MM.1S (cell line): Measurements from ENCODE around the gene C1QL2.

Experiments used
- DNase-seq: peaks from one replicate; pipeline ENCODE4 v3.0.0-alpha.2; 2015
- H2AFZ ChIP-seq: fragments of 300-600 bp; sonication (generic); 2 replicates; pipeline ENCODE4 v1.6.0; 2016; ENCODE audit warnings: antibody characterized with exemption, low read length
- H3F3A ChIP-seq: fragments of 300-600 bp; sonication (generic); 2 replicates; pipeline ENCODE4 v1.6.1; 2016; ENCODE audit warnings: mild to moderate bottlenecking, antibody characterized with exemption, low read length, moderate library complexity, mixed read lengths; ENCODE audit not compliant: insufficient read depth
- H3K27ac ChIP-seq: fragments of 300-600 bp; sonication (generic); 2 replicates; pipeline ENCODE4 v1.5.1; 2016; ENCODE audit warnings: mild to moderate bottlenecking, low read length
- H3K27me3 ChIP-seq: fragments of 300-600 bp; sonication (generic); replicated peaks from 2 replicates; pipeline ENCODE4 v1.6.0; 2016; ENCODE audit warnings: low read length; ENCODE audit not compliant: insufficient read depth
- H3K36me3 ChIP-seq: fragments of 300-600 bp; sonication (generic); replicated peaks from 2 replicates; pipeline ENCODE4 v1.6.1; 2016; ENCODE audit warnings: mild to moderate bottlenecking, low read length, mixed read lengths; ENCODE audit not compliant: insufficient read depth
- H3K4me1 ChIP-seq: fragments of 300-600 bp; sonication (generic); 2 replicates; pipeline ENCODE4 v1.6.1; 2016; ENCODE audit warnings: low read length, mixed read lengths
- H3K4me2 ChIP-seq: fragments of 300-600 bp; sonication (generic); 2 replicates; pipeline ENCODE4 v1.6.0; 2016; ENCODE audit warnings: low read depth, low read length
- H3K4me3 ChIP-seq: fragments of 300-600 bp; sonication (generic); 2 replicates; pipeline ENCODE4 v1.5.1; 2016; ENCODE audit warnings: low read length, mixed read lengths
- H3K79me2 ChIP-seq: fragments of 300-600 bp; sonication (generic); 2 replicates; pipeline ENCODE4 v1.6.1; 2016; ENCODE audit warnings: mixed run types, low read length, mixed read lengths
- H3K9ac ChIP-seq: fragments of 300-600 bp; sonication (generic); 2 replicates; pipeline ENCODE4 v1.6.1; 2016; ENCODE audit warnings: low read length, mixed read lengths
- H3K9me2 ChIP-seq: fragments of 300-600 bp; sonication (generic); replicated peaks from 2 replicates; pipeline ENCODE4 v1.6.1; 2016; ENCODE audit warnings: mild to moderate bottlenecking, low read length, mixed read lengths; ENCODE audit not compliant: insufficient read depth
- H3K9me3 ChIP-seq: fragments of 300-600 bp; sonication (generic); replicated peaks from 2 replicates; pipeline ENCODE4 v1.6.1; 2016; ENCODE audit warnings: mild to moderate bottlenecking, low read length, mixed read lengths; ENCODE audit not compliant: insufficient read depth
- H4K20me1 ChIP-seq: fragments of 300-600 bp; sonication (generic); 2 replicates; pipeline ENCODE4 v1.6.1; 2016; ENCODE audit warnings: mild to moderate bottlenecking, low read length, moderate library complexity, mixed read lengths; ENCODE audit not compliant: insufficient read depth
- CTCF ChIP-seq: fragments of 300-600 bp; sonication (generic); IDR thresholded peaks from 2 replicates; pipeline ENCODE4 v1.5.1; 2016; ENCODE audit warnings: antibody characterized with exemption, low read length, mixed read lengths
- EZH2 ChIP-seq: fragments of 300-600 bp; sonication (generic); optimal IDR thresholded peaks from 2 replicates; pipeline ENCODE3; 2017; ENCODE audit warnings: low read depth, mild to moderate bottlenecking, antibody characterized with exemption, low read length, mixed read lengths
- EZH2phosphoT487 ChIP-seq: fragments of 300-600 bp; sonication (generic); IDR thresholded peaks from 2 replicates; pipeline ENCODE4 v1.6.1; 2018; ENCODE audit warnings: antibody characterized with exemption, low read length

The C1QL2 gene

GRCh38 chr2:119116411-119117295, 41.9 kb downstream of the C1QL2 start:
- Histone ChIP-seq H3K4me2 (no peak overlapping the region), H3K9me2 (no peaks in the 10 kb centered on the region), H3K4me1 (no peaks in the 10 kb centered on the region), H3K27ac (no peak overlapping the region), H3K9me3 (no peaks in the 10 kb centered on the region), H3K79me2 (no peaks in the 10 kb centered on the region), H3K27me3 (no peaks in the 10 kb centered on the region), H3K36me3 (no peaks in the 10 kb centered on the region), H4K20me1 (no peaks in the 10 kb centered on the region), H2AFZ (no peak overlapping the region), H3F3A (no peaks in the 10 kb centered on the region), H3K4me3 (no peak overlapping the region), H3K9ac (no peak overlapping the region)
- TF ChIP-seq CTCF = no peak
- no peak for TF ChIP-seq EZH2
- TF ChIP-seq EZH2phosphoT487 = no peak
- DNase-seq = no peak

- Histone ChIP-seq H3K27me3 (no peaks in the 10 kb centered on the region), H3F3A (no peaks in the 10 kb centered on the region)
Measured at GRCh38 chr2:119114266-119114665, 44.3 kb downstream of the C1QL2 start.

DNA sequence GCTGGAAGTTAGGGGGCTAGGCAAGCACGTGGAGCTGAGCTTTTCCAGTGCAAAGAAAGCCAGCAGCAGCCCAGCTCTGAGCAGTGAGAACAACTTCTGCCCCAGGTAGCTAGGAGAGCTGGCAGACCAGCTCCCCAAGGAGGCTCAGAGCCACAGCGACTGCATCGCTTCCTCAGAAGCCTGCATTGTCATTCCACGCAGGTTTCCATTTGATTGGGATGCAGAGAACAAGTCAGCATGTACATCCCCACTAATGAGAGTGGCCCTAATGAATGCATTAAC, 45.1 kb downstream of the C1QL2 start:
- H3K36me3 ChIP-seq = no peaks in the 10 kb centered on the region
- no peaks in the 10 kb centered on the region for H3K4me1 ChIP-seq
- no peak overlapping the region for H2AFZ ChIP-seq
- H4K20me1 ChIP-seq = no peaks in the 10 kb centered on the region
- no peak for TF ChIP-seq EZH2
- no peak for TF ChIP-seq EZH2phosphoT487
- no peak for TF ChIP-seq CTCF
- H3K27me3 ChIP-seq = no peaks in the 10 kb centered on the region
- no peak overlapping the region for H3K4me3 ChIP-seq
- no peak overlapping the region for H3K4me2 ChIP-seq
- no peak overlapping the region for H3K27ac ChIP-seq
- H3K9me2 ChIP-seq = no peaks in the 10 kb centered on the region
- no peak for DNase-seq
- no peaks in the 10 kb centered on the region for H3F3A ChIP-seq
- no peaks in the 10 kb centered on the region for H3K79me2 ChIP-seq
- no peaks in the 10 kb centered on the region for H3K9me3 ChIP-seq
- H3K9ac ChIP-seq = no peak overlapping the region

More at GRCh38 chr2:119114266-119114665, 44.3 kb downstream of the C1QL2 start:
- Histone ChIP-seq H3K79me2 (no peaks in the 10 kb centered on the region), H3K27ac (no peak overlapping the region), H3K9me3 (no peaks in the 10 kb centered on the region), H3K9ac (no peak overlapping the region), H4K20me1 (no peaks in the 10 kb centered on the region), H3K9me2 (no peaks in the 10 kb centered on the region), H3K4me3 (no peak overlapping the region), H3K4me2 (no peak overlapping the region), H3K4me1 (no peaks in the 10 kb centered on the region), H3K36me3 (no peaks in the 10 kb centered on the region), H2AFZ (no peak overlapping the region)
- DNase-seq = no peak
- TF ChIP-seq EZH2phosphoT487 (no peak), CTCF (no peak), EZH2 (no peak)
